HepG2 (cell line): ENCODE results near the gene L3MBTL4. TPM values are rescaled to one million over a fixed set of nuclear protein-coding genes. Genes with fewer than 3 reads are reported as not detected.

ENCODE experiments used
- ARNT ChIP-seq: fragments of 450-650 bp; IDR thresholded peaks from 2 replicates; pipeline ENCODE4 v1.6.1; 2017
- BORCS8-MEF2B ChIP-seq: sonication (generic); formaldehyde crosslinking; IDR thresholded peaks from 2 replicates; pipeline ENCODE4 v1.8.0; 2022; ENCODE audit warnings: mild to moderate bottlenecking, missing genetic modification reagents
- E2F1 ChIP-seq: sonication (generic); formaldehyde crosslinking; IDR thresholded peaks from 2 replicates; pipeline ENCODE4 v1.5.0; 2020; ENCODE audit warnings: missing genetic modification reagents
- KDM6A ChIP-seq: IDR thresholded peaks from 2 replicates; pipeline ENCODE4 v1.6.1; 2016; ENCODE audit warnings: low read depth
- MTF1 ChIP-seq: sonication (generic); formaldehyde crosslinking; IDR thresholded peaks from 2 replicates; pipeline ENCODE4 v1.5.0; 2020; ENCODE audit warnings: missing genetic modification reagents
- TEAD3 ChIP-seq: optimal IDR thresholded peaks from 2 replicates; pipeline ENCODE3; 2016; ENCODE audit warnings: borderline replicate concordance
- polyA plus RNA-seq, 8 experiments: library from polyadenylated mRNA; depleted of rRNA in 3 of 8; stranded (reverse) in 7 of 8; unstranded in 1 of 8; fragments of >200 nt; fragmentation: Illumina TruSeq in 4 of 8; extraction: Trizol in 4 of 8; gene quantifications; 2 replicates each; pipeline versions ENCODE4 v1.2.1 to v1.2.3, GENCODE V29; 2011 to 2016; ENCODE audit warnings: low read depth in 4 of 8, missing spikeins in 1 of 8, mixed read lengths in 1 of 8; ENCODE audit not compliant: insufficient read depth in 1 of 8
- total RNA-seq, 5 experiments: library from RNA; depleted of rRNA; stranded (reverse); fragments of >200 nt; fragmentation: Illumina TruSeq; extraction: Trizol; gene quantifications; 2 replicates each; pipeline ENCODE4 v1.2.3, GENCODE V29; 2016; ENCODE audit warnings: low read depth in 1 of 5
- TF ChIP-seq, protein P1 (sequence below): sonication (generic); formaldehyde crosslinking; IDR thresholded peaks from 2 replicates; pipeline ENCODE4 v1.9.0; 2021; ENCODE audit warnings: mild to moderate bottlenecking, missing genetic modification reagents
- TF ChIP-seq, protein P2 (sequence below), 2 experiments: sonication (generic) in 1 of 2; formaldehyde crosslinking in 1 of 2; IDR thresholded peaks; 2 replicates each; pipeline versions ENCODE4 v1.4.0 to v1.6.1; 2016 to 2020; ENCODE audit warnings: borderline replicate concordance in 1 of 2, low read depth in 1 of 2, mild to moderate bottlenecking in 1 of 2, missing genetic modification reagents in 1 of 2

Gene L3MBTL4
- total and polyA plus RNA-seq, 2 of the 13 experiments (the other 11 are each of a cell fraction or from before 2014, with no cell fraction given), result 10.8 to 13.3 TPM

GRCh38 chr18:6284300-6284699, 130.4 kb downstream of the L3MBTL4 start (continued):
- TF ChIP-seq, protein P1, sequence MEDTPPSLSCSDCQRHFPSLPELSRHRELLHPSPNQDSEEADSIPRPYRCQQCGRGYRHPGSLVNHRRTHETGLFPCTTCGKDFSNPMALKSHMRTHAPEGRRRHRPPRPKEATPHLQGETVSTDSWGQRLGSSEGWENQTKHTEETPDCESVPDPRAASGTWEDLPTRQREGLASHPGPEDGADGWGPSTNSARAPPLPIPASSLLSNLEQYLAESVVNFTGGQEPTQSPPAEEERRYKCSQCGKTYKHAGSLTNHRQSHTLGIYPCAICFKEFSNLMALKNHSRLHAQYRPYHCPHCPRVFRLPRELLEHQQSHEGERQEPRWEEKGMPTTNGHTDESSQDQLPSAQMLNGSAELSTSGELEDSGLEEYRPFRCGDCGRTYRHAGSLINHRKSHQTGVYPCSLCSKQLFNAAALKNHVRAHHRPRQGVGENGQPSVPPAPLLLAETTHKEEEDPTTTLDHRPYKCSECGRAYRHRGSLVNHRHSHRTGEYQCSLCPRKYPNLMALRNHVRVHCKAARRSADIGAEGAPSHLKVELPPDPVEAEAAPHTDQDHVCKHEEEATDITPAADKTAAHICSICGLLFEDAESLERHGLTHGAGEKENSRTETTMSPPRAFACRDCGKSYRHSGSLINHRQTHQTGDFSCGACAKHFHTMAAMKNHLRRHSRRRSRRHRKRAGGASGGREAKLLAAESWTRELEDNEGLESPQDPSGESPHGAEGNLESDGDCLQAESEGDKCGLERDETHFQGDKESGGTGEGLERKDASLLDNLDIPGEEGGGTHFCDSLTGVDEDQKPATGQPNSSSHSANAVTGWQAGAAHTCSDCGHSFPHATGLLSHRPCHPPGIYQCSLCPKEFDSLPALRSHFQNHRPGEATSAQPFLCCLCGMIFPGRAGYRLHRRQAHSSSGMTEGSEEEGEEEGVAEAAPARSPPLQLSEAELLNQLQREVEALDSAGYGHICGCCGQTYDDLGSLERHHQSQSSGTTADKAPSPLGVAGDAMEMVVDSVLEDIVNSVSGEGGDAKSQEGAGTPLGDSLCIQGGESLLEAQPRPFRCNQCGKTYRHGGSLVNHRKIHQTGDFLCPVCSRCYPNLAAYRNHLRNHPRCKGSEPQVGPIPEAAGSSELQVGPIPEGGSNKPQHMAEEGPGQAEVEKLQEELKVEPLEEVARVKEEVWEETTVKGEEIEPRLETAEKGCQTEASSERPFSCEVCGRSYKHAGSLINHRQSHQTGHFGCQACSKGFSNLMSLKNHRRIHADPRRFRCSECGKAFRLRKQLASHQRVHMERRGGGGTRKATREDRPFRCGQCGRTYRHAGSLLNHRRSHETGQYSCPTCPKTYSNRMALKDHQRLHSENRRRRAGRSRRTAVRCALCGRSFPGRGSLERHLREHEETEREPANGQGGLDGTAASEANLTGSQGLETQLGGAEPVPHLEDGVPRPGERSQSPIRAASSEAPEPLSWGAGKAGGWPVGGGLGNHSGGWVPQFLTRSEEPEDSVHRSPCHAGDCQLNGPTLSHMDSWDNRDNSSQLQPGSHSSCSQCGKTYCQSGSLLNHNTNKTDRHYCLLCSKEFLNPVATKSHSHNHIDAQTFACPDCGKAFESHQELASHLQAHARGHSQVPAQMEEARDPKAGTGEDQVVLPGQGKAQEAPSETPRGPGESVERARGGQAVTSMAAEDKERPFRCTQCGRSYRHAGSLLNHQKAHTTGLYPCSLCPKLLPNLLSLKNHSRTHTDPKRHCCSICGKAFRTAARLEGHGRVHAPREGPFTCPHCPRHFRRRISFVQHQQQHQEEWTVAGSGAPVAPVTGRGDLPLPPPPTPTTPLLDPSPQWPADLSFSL (CRISPR knock-in tag), result no peak
- TF ChIP-seq MTF1 (CRISPR knock-in tag) (no peak), TEAD3 (CRISPR knock-in tag) (no peak), BORCS8-MEF2B (CRISPR knock-in tag) (no peak), KDM6A (no peak), ARNT (no peak), E2F1 (CRISPR knock-in tag) (no peak)
- TF ChIP-seq, protein P2, sequence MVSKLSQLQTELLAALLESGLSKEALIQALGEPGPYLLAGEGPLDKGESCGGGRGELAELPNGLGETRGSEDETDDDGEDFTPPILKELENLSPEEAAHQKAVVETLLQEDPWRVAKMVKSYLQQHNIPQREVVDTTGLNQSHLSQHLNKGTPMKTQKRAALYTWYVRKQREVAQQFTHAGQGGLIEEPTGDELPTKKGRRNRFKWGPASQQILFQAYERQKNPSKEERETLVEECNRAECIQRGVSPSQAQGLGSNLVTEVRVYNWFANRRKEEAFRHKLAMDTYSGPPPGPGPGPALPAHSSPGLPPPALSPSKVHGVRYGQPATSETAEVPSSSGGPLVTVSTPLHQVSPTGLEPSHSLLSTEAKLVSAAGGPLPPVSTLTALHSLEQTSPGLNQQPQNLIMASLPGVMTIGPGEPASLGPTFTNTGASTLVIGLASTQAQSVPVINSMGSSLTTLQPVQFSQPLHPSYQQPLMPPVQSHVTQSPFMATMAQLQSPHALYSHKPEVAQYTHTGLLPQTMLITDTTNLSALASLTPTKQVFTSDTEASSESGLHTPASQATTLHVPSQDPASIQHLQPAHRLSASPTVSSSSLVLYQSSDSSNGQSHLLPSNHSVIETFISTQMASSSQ (IDR thresholded peaks at IDR 0.05; ENCODE audit: low read depth), result no peak
- TF ChIP-seq, protein P2 (CRISPR knock-in tag; IDR thresholded peaks at IDR 0.05; ENCODE audit: borderline replicate concordance), result no peak
